CD4-positive, alpha-beta T cell treated with Interleukin-4 for 4 hours (primary cell): ENCODE results near the gene FAM185A.
A peak's percentile ranks its signal among the peaks of the same experiment; 100 is the strongest.
"Not testable (repeated sequence)": the region's sequence is repeated elsewhere in the genome, so short reads cannot be mapped to it uniquely, and the experiment has no call there.

Experiments
- DNase-seq: peaks from one replicate; pipeline ENCODE4 v3.0.0-alpha.2; 2020

The FAM185A gene

GRCh38 chr7:102748605-102749444, at the start of gene FAM185A:
Gene FAM185A (plus strand): TSS chr7:102748999. CDS start chr7:102749208, 209 bp downstream.
- DNase-seq: peak; percentile 98

GRCh38 chr7:102713011-102713690, 35.6 kb upstream of the FAM185A start:
- peak; percentile 21 for DNase-seq

- DNase-seq: not testable (repeated sequence)
These were observed 35.1 kb upstream of the FAM185A start for GRCh38 chr7:102713691-102714080.

DNA sequence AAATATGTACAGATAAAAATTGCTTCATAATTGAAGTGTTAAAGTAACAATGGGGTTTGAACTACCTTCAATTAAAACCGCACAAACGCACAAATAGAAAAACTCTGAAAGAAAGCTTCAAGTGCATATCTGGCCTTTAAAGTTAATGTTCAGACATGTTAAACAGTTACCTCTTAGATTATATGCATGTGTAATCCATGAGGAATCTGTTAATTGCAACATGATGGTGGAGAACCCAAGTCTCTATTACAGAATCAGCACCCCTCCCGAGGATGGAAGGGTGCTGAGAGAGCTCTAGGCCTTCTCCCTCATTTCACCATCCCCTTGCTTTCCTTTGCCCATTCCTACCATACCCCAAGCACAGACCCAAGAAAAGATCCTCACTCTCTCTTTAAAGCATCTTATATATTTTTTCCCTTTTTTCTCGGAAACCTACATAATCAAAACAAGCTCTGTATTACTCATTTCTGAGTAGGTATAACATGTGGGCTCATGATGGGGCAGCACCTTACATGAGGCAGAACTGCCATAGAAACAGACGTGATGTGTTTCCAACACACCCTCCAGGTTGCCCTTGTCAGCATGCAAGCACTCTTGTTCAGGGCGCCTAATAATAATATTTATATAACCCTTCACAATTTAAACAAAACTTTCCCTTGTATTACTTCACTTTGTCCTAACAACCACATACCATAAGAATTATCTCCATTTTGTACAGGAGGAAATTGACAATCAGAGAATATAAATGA, 33.9 kb upstream of the FAM185A start:
- peak; percentile 24 for DNase-seq

GRCh38 chr7:102715718-102716117, 33.1 kb upstream of the FAM185A start:
- peak; percentile 29 for DNase-seq

DNA sequence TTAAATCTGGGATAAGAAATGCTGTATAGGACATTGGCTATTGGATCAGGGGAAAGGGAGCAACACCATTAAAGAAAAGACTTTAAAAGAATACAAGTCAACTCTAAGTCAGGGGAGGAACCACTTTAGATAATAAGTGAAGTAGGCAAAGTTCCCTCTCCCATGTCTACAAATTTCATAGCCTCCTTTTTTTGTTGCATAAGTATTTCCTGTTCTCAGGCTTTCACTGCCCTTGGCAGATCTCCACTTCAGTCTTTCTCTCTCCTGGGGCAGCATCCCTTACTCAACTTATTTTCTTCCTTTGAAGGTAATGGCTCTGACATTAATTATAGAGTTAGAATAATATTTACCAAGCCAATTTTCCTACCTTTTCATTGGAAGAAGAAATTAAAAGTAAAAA, 30.3 kb upstream of the FAM185A start:
- not testable (repeated sequence) for DNase-seq

DNA sequence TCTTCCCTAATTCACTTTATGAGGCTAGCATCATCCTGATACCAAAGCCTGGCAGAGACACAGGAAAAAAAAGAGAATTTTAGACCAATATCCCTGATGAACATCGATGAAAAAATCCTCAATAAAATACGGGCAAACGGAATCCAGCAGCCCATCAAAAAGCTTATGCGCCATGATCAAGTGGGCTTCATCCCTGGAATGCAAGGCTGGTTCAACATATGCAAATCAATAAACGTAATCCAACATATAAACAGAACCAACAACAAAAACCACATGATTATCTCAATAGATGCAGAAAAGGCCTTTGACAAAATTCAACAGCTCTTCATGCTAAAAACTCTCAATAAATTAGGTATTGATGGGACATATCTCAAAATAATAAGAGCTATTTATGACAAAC, 22.6 kb upstream of the FAM185A start:
- not testable (repeated sequence) for DNase-seq

DNA sequence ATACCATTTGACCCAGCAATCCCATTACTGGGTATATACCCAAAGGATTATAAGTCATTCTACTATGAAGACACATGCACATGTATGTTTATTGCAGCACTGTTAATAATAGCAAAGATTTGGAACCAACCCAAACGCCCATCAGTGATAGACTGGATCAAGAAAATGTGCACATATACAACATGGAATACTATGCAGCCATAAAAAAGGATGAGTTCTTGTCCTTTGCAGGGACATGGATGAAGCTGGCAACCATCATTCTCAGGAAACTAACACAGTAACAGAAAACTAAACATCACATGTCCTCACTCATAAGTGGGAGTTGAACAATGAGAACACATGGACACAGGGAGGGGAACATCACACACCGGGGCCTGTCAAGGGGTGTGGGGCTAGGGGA, 19.1 kb upstream of the FAM185A start:
- DNase-seq: not testable (repeated sequence)

- DNase-seq: not testable (repeated sequence)
These were observed 18.4 kb upstream of the FAM185A start for GRCh38 chr7:102730431-102730830.

DNA sequence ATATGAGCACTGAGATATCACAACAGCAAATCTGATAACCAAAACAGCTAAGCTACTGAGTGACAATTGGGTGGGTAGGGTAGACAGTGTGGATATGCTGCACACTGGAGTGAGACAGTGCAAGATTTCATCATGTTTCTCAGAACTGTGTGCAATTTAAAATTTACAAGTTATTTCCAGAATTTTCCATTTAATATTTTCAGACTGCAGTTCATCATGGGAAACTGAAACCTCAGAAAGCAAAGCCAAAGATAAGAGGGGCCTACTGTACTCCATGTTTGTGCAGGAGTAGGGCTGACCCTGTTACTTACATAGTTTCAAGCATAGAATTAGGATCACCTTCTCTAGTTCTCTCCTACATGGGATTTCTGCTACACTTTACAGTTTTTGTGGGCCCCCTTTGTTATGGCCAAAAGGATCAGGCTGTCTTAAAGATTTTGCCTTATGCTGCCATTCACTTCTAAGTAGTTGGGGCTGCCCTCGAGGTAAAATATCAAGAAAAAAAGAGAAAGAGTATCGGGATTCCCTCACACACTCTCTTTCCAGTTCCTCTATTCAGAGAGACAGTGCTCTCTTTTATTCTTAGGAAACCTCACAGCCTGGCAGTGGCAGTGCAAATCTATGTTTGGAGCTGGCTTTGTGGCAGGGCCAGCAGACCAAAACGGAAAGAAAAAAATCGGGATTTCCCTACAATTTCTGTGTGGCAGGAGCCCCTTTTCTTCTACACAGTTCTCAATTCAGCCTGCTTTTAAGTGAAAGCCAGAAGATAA, 6.6 kb upstream of the FAM185A start:
- not testable (repeated sequence) for DNase-seq

- DNase-seq: not testable (repeated sequence)
These were observed 4.9 kb upstream of the FAM185A start for GRCh38 chr7:102743861-102744260.

DNA sequence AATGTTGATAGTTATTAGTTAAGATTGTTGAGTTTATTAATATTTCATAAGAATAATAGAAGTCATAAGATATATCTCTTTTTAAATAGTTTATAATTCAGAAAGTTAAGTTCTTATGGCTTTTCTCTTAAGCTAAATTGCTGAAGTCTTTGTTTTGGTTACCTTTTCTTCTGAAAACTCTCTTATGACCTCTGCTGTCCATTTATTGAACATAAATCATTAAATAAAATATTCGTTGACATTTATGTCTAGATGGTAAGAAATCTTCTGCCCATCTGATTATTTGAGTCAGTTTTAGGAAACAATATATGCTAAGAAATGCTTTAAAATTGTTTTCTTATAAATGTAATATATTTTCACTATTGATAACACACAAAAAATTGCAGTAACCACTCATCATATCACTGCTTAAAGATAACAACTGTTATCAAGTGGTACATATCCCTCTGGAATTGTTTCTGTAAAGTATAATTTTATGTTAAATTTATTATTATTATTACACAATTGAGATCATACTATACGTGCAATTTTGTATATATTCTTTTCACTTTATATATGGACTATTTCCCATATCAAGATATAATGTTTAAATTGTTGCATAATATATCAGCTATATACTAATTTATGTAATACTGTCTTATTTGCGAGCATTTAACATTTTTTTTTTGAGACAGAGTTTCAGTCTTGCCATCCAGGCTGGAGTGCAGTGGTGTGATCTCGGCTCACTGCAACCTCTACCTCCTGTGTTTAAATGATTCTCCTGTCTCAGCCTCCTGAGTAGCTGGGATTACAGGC, 3.1 kb upstream of the FAM185A start:
- peak; percentile 2 for DNase-seq

DNA sequence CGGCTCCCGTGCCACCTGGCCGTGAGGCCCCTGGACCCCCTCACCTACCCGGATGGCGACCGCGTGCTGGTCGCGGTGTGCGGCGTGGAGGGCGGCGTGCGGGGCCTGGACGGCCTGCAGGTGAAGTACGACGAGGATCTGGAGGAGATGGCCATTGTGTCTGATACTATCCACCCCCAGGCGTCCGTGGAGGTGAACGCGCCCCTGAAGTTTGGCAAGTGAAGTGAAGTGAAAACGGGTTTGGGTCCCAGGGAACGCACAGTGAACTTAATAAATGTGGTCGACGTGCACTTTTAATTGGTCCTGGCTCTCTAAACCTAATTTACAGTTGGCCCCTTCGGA, 617 bp downstream of the FAM185A start:
- DNase-seq: not testable (repeated sequence)

DNA sequence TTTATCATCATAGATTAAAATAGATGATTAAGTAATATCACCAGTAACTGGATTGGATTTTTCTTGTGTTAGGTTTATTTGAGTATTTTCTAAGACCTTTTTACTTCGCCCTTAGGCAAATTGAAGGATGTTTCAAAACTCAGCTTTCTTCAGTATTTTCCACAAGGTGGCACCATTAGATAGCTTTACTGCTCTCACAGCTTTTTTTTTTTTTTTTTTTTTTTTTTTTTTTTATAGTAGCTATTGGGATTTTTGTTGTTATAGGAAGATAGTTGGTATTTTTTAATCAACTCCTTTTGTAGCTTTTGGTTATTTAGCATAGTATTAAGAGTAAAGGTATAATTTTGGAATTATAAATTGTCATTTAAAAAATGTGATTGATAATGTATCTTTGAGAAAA, 9.4 kb downstream of the FAM185A start:
- not testable (repeated sequence) for DNase-seq

DNA sequence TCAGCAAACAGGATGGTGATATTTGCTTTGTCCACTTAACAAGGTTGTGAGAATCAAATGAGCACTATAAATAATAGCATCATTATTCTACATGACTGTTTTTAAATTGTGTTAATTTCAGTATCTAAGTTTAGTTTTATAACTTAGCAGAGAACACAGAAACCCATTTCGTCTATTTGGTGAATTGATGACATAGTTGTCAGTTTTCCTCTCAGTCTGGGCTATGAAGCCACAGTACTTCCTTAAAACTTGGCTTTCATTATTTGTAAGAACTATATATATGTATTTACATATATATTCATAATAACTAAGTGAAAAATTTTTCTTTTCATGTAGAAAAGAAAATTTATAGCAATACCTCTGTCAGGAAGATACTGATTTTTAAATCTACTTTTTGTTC, 11.1 kb downstream of the FAM185A start:
- DNase-seq: not testable (repeated sequence)

DNA sequence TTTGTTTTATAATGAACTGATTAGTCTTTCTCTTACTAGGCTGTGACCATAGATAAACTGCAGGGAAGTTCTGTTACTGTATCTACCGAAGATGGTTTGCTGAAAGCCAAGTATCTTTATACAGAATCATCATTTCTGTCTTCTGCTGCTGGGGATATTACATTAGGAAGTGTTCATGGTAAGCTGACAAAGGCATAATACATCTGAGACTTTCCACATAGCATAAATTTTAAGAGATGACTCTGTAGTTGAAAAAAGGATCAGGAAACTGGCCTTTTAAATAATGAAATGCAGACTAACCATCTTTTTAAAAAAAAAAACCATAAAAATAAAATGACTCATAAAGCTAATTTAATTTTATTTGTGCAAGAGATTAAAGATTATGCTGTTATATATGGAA, 12.4 kb downstream of the FAM185A start:
- not testable (repeated sequence) for DNase-seq

DNA sequence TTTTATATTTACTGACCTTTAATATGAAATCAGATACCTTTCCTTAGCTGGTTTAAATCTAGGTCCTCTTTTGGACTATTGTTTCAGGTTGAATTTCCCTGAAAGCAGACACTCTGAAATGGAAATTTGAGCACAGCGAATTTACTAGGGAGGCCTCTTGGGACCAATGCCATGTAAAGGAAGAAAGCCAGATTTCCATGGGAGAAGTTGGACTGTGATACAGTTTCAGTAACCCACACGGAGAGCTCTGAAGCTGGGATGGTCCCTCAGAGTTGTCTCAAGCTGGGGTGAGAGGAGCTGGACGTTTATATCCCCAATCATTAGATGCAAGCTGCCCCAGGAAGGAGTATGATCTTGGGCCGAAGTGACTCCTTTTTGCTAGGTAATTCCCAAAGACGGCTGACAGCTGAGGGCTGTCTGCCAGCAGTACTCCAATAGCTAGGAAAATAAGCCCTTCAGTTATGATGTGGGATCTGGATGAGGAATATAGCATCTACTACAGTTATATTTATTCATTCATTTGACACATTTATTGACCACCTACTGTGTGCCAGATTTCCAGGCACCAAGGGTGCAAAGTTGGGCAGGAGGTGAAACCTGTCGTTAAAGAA, 14.6 kb downstream of the FAM185A start:
- DNase-seq: not testable (repeated sequence)

GRCh38 chr7:102769657-102770192, 20.9 kb downstream of the FAM185A start:
- DNase-seq: not testable (repeated sequence)

DNA sequence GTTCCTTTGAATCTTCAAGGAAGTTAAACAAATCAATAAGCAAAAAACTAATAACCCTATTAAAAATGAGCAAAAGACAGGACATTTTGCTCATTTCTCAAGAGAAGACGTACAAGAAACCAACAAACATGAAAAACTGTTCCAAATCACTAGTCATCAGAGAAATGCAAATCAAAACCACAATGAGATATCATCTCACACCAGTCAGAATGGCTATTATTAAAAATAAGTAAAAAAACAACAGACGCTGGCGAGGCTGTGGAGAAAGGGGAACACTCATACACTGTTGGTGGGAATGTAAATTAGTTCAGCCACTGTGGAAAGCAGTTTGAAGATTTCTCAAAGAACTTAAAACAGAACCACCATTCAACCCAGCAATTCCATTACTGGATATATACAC, 21.7 kb downstream of the FAM185A start:
- DNase-seq: not testable (repeated sequence)

GRCh38 chr7:102776217-102776616, 27.4 kb downstream of the FAM185A start:
- not testable (repeated sequence) for DNase-seq

DNA sequence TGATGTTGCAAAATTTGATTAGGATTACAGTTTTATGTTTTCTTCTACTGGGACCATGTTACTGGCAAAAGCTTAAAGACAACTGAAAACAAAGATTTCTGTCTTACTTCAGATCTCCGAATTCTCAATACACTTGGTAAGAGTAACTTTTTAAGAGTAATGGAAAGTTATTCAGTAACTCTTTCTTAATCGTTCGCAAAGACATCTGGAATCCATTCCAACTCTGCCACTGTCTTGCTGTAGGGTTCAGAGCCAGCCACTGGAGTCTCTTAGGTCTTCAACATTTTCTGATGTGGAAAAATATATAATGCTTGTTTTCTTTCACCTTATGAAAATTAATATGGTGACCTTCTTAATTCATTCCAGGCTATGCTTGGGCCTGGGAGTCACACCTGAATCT, 29.9 kb downstream of the FAM185A start:
- not testable (repeated sequence) for DNase-seq
